ENCODE data around the gene TMEM117.

TMEM117 gene

GRCh38 chr12:43992856-43993255 is 157.0 kb downstream of the TMEM117 start (continued):
- TF ChIP-seq ZBTB11 (tag by site-specific recombination; conservative IDR thresholded peaks at IDR 0.05; ENCODE audit: low read depth) (no peak), ZNF704 (tag by site-specific recombination; IDR thresholded peaks at IDR 0.05) (no peak)

- H3K27ac ChIP-seq (ENCODE audit: extremely low read depth, low read depth, low read length) = no peak overlapping the region
- no peaks in the 10 kb centered on the region for H3K9me3 ChIP-seq (ENCODE audit: control insufficient read depth, insufficient read depth, low read depth, low read length)
- ChIA-PET CTCF (interaction anchor here (0.6 to 1.6 kb wide), 12 partner anchors 9 to 978 kb away, joined by 3 to 5 read pairs (median 3); no protein-coding TSS in a partner anchor), POLR2A (no interaction called here)
- H3K4me3 ChIP-seq (ENCODE audit: low read depth, low read length) = no peak overlapping the region
- no peaks in the 10 kb centered on the region for H3K36me3 ChIP-seq (ENCODE audit: control insufficient read depth in 2 of 2, insufficient read depth in 1 of 2, low read length in 2 of 2)
- TF ChIP-seq ZNF132 (tag by site-specific recombination; IDR thresholded peaks at IDR 0.05; ENCODE audit: borderline replicate concordance) (no peak), ZNF654 (tag by site-specific recombination; IDR thresholded peaks at IDR 0.05; ENCODE audit: low read depth) (peak; percentile 67), ZNF701 (tag by site-specific recombination; IDR thresholded peaks at IDR 0.05) (no peak), ZNF585B (tag by site-specific recombination; IDR thresholded peaks at IDR 0.05) (no peak), ZBTB6 (tag by site-specific recombination; IDR thresholded peaks at IDR 0.05) (no peak), ZSCAN5A (tag by site-specific recombination; IDR thresholded peaks at IDR 0.05) (no peak)
- no peaks in the 10 kb centered on the region for H3K4me1 ChIP-seq (ENCODE audit: control insufficient read depth, insufficient read depth, low read length)
Measured at GRCh38 chr12:44000309-44000952, 164.6 kb downstream of the TMEM117 start.

GRCh38 chr12:44002607-44003006 is 166.7 kb downstream of the TMEM117 start:
- ChIA-PET POLR2A (no interaction called here), CTCF (no interaction called here)
- no peak overlapping the region for H3K27ac ChIP-seq (ENCODE audit: extremely low read depth, low read depth, low read length)
- no peaks in the 10 kb centered on the region for H3K4me1 ChIP-seq (ENCODE audit: control insufficient read depth, insufficient read depth, low read length)
- H3K9me3 ChIP-seq (ENCODE audit: control insufficient read depth, insufficient read depth, low read depth, low read length) = no peaks in the 10 kb centered on the region
- H3K4me3 ChIP-seq (ENCODE audit: low read depth, low read length) = no peak overlapping the region
- TF ChIP-seq PRDM10 (tag by site-specific recombination; IDR thresholded peaks at IDR 0.05) (no peak), ZNF280C (tag by site-specific recombination; IDR thresholded peaks at IDR 0.05) (no peak), ZNF626 (tag by site-specific recombination; IDR thresholded peaks at IDR 0.05) (no peak)
- no peaks in the 10 kb centered on the region for H3K36me3 ChIP-seq (ENCODE audit: control insufficient read depth in 2 of 2, insufficient read depth in 1 of 2, low read length in 2 of 2)
